Karpas-422 (cell line): ENCODE results near the gene PLXNA3. TPM values are rescaled to one million over a fixed set of nuclear protein-coding genes. Genes with fewer than 3 reads are reported as not detected.

Source experiments
- DNase-seq: peaks from one replicate; pipeline ENCODE4 v3.0.0-alpha.2; 2015
- H2AFZ ChIP-seq: fragments of 200-600 bp; sonication (generic); 2 replicates; pipeline ENCODE4 v1.6.1; 2014; ENCODE audit warnings: antibody characterized with exemption, low read length, mixed read lengths
- H3K27ac ChIP-seq: fragments of 200-600 bp; sonication (generic); 2 replicates; pipeline ENCODE4 v1.5.1; 2014; ENCODE audit warnings: mild to moderate bottlenecking, low read length, moderate library complexity
- H3K27me3 ChIP-seq: fragments of 200-600 bp; sonication (generic); 2 replicates; pipeline ENCODE4 v1.6.1; 2014; ENCODE audit warnings: low read length, mixed read lengths
- H3K36me3 ChIP-seq: fragments of 200-600 bp; sonication (generic); 2 replicates; pipeline ENCODE4 v1.6.1; 2014; ENCODE audit warnings: low read length, mixed read lengths; ENCODE audit not compliant: insufficient read depth
- H3K4me1 ChIP-seq: fragments of 200-600 bp; sonication (generic); 2 replicates; pipeline ENCODE4 v1.6.1; 2014; ENCODE audit warnings: mild to moderate bottlenecking, low read length, mixed read lengths
- H3K4me2 ChIP-seq: fragments of 200-600 bp; sonication (generic); 2 replicates; pipeline ENCODE4 v1.6.1; 2014; ENCODE audit warnings: low read length, low read depth, mild to moderate bottlenecking; ENCODE audit not compliant: poor library complexity, severe bottlenecking
- H3K4me3 ChIP-seq: fragments of 200-600 bp; sonication (generic); 2 replicates; pipeline ENCODE4 v1.5.1; 2014; ENCODE audit warnings: mild to moderate bottlenecking, antibody characterized with exemption, low read length, mixed read lengths
- H3K79me2 ChIP-seq: fragments of 200-600 bp; sonication (generic); 2 replicates; pipeline ENCODE4 v1.6.1; 2014; ENCODE audit warnings: mild to moderate bottlenecking, low read length, mixed read lengths
- H3K9ac ChIP-seq: fragments of 200-600 bp; sonication (generic); 2 replicates; pipeline ENCODE4 v1.6.0; 2014; ENCODE audit warnings: low read length
- H3K9me2 ChIP-seq: fragments of 200-600 bp; sonication (generic), shearing (Covaris generic); replicated peaks from 2 replicates; pipeline ENCODE4 v1.6.0; 2014; ENCODE audit warnings: mild to moderate bottlenecking, low read length, moderate library complexity; ENCODE audit not compliant: insufficient read depth
- H3K9me3 ChIP-seq: fragments of 300-700, 200-600 bp; sonication (generic); 2 replicates; pipeline ENCODE4 v1.6.1; 2014; ENCODE audit warnings: low read length, mixed read lengths
- H4K20me1 ChIP-seq: fragments of 200-600 bp; sonication (generic); 2 replicates; pipeline ENCODE4 v1.6.1; 2014; ENCODE audit warnings: mild to moderate bottlenecking, antibody characterized with exemption, low read length, low read depth; ENCODE audit not compliant: insufficient read depth
- total RNA-seq: library from RNA; depleted of rRNA; stranded (reverse); fragments of >200 nt; shearing (Covaris generic); gene quantifications from 2 replicates; pipeline ENCODE4 v1.2.3, GENCODE V29; 2014; ENCODE audit warnings: low replicate concordance

The PLXNA3 gene
- total RNA-seq, 1 experiment from 2014 or later: 7.2 TPM

DNA sequence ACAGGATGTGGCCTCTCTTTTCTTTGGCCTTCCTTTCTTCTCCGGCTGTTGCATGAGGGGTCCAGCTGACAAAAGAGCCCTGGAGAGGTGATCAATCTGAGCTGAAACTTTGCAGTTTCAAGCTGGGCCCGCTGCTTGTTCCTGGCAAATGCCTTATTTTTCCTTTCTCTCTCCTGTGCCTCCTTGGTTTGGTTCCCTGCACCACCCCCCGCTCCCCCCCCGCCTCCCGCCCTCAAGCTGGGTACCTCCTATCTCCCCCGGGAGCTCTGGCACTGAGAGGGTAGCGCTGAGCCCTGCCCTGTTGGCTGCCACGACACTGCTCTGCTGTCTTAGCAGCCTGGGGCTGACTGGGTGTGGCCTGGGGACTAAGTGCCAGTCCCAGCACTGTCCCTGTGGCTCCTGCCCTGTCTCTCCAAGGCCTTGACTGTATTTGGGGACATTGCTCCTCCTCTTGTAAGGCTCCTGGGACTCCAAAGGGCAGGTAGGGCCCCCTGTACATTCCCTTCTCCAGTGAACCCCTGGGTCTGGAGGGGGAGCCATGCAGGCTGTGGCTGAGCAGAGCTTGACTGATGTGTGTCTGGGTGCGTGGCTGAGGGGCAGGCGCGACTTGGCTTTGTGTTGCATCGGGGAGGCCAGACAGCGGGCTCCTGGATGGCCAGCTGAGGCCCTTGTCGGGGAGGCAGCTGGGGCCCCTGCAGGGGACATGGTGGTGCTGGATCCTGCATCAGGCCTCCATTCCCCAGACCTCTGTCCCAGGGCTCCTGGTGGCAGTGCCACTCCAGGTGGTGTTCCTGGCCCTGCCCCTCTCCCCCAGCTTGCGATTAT, 1.1 kb downstream of the PLXNA3 start:
- Histone ChIP-seq H3K79me2 (peaks cover 6% of the 10 kb centered on the region; the same call in 1 of the 2 replicates), H3K4me2 (peak overlapping the region; percentile 80), H3K4me1 (peaks cover 6% of the 10 kb centered on the region), H3K4me3 (peak overlapping the region; percentile 81), H3K9me3 (no peaks in the 10 kb centered on the region), H4K20me1 (no peaks in the 10 kb centered on the region), H3K27ac (no peak overlapping the region), H3K9ac (peak overlapping the region; percentile 74), H3K27me3 (no peaks in the 10 kb centered on the region), H2AFZ (no peak overlapping the region), H3K36me3 (no peaks in the 10 kb centered on the region), H3K9me2 (no peaks in the 10 kb centered on the region)
- DNase-seq: no peak

DNA sequence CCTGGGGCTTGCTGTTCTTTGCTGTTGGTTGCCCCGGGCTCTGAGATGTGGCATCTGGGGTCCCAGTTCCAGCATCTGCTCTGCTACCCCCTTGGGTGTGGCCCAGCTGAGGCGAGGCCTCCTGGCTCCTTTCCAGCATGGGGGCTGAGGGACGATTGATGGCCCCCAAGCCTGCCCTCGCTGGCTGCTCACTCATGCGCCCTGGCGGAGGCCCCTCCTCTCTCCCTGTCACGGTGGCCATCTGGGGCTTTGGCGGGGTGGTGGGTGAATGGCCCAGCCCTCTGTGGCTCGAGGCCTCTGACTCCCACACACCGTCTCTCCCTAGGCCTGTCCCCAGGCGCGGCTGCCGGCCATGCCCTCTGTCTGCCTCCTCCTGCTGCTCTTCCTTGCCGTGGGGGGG, 1.8 kb downstream of the PLXNA3 start:
- Histone ChIP-seq H4K20me1 (no peaks in the 10 kb centered on the region), H3K4me1 (peaks cover 6% of the 10 kb centered on the region), H3K27ac (no peak overlapping the region), H3K79me2 (peaks cover 6% of the 10 kb centered on the region; the same call in 1 of the 2 replicates), H3K4me2 (peak overlapping the region; percentile 80), H3K9me3 (no peaks in the 10 kb centered on the region), H2AFZ (no peak overlapping the region), H3K36me3 (no peaks in the 10 kb centered on the region), H3K9ac (peak overlapping the region; percentile 74), H3K27me3 (no peaks in the 10 kb centered on the region), H3K9me2 (no peaks in the 10 kb centered on the region), H3K4me3 (peak overlapping the region; percentile 81; the same call in 1 of the 2 replicates)
- no peak for DNase-seq

DNA sequence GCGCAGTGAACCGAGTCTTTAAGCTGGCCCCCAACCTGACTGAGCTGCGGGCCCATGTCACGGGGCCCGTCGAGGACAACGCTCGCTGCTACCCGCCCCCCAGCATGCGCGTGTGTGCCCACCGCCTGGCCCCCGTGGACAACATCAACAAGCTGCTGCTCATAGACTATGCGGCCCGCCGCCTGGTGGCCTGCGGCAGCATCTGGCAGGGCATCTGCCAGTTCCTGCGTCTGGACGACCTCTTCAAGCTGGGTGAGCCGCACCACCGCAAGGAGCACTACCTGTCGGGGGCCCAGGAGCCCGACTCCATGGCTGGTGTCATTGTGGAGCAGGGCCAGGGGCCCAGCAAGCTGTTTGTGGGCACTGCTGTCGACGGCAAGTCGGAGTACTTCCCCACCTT, 2.2 kb downstream of the PLXNA3 start:
- H3K9ac ChIP-seq: no peak overlapping the region
- H3K9me3 ChIP-seq: no peaks in the 10 kb centered on the region
- peaks cover 6% of the 10 kb centered on the region; the same call in 1 of the 2 replicates for H3K79me2 ChIP-seq
- H3K4me3 ChIP-seq: no peak overlapping the region
- no peaks in the 10 kb centered on the region for H3K27me3 ChIP-seq
- H3K27ac ChIP-seq: no peak overlapping the region
- no peak overlapping the region for H3K4me2 ChIP-seq
- no peak for DNase-seq
- H2AFZ ChIP-seq: no peak overlapping the region
- H3K9me2 ChIP-seq: no peaks in the 10 kb centered on the region
- H4K20me1 ChIP-seq: no peaks in the 10 kb centered on the region
- H3K36me3 ChIP-seq: no peaks in the 10 kb centered on the region
- H3K4me1 ChIP-seq: peaks cover 6% of the 10 kb centered on the region

DNA sequence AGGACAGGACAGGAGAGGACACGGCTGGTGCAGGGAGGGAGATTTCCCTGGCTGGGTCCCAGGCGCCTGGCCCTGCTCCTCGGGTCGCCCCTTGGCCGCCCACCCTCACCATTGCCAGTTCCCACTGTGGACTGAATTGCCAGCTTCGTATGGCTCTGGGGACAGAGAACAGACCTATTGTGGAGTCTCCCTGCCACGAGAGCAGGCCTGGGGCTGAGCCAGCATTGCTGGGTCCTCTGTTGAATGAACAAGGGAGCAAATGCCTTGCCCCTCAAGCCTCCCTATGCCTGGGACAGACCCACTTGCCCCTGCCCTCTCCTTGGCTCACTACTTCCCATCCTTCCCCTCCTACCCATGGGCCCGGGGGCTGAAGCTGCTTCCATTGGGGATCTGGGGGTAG, 4.3 kb downstream of the PLXNA3 start:
- peaks cover 6% of the 10 kb centered on the region; the same call in 1 of the 2 replicates for H3K79me2 ChIP-seq
- no peak overlapping the region for H3K9ac ChIP-seq
- H3K27ac ChIP-seq: no peak overlapping the region
- peaks cover 6% of the 10 kb centered on the region for H3K4me1 ChIP-seq
- H4K20me1 ChIP-seq: no peaks in the 10 kb centered on the region
- no peaks in the 10 kb centered on the region for H3K27me3 ChIP-seq
- H3K4me3 ChIP-seq: no peak overlapping the region
- no peaks in the 10 kb centered on the region for H3K9me2 ChIP-seq
- H2AFZ ChIP-seq: no peak overlapping the region
- no peaks in the 10 kb centered on the region for H3K9me3 ChIP-seq
- no peak for DNase-seq
- no peak overlapping the region for H3K4me2 ChIP-seq
- no peaks in the 10 kb centered on the region for H3K36me3 ChIP-seq

DNA sequence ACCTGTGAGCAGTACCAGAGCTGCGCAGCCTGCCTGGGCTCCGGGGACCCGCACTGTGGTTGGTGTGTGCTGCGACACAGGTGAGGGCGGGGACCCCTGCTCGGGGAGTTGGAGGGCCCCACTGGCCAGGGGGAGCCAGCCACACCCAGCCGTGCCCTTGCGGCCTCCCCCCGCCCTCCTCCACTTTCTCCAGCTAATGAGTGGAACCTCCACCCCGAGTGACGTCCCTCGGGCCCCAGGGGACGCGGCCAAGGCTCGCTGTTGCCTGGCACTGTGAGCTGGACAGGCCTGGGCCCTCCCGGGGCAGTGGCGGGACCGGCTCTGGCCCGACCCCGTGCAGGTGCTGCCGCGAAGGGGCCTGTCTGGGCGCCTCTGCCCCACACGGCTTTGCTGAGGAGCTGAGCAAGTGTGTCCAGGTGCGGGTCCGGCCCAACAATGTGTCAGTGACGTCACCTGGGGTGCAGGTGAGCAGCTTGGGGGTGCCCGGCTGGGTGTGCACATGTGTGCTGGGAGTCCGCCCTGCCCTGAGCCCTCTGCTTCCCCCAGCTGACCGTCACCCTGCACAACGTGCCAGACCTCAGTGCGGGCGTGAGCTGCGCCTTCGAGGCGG, 5.6 kb downstream of the PLXNA3 start:
- Histone ChIP-seq H3K27me3 (no peaks in the 10 kb centered on the region), H3K9me2 (no peaks in the 10 kb centered on the region), H3K9me3 (no peaks in the 10 kb centered on the region), H3K4me1 (peaks cover 6% of the 10 kb centered on the region), H3K9ac (no peak overlapping the region), H3K4me2 (no peak overlapping the region), H3K4me3 (no peak overlapping the region), H3K36me3 (no peaks in the 10 kb centered on the region), H4K20me1 (no peaks in the 10 kb centered on the region), H3K79me2 (peaks cover 4% of the 10 kb centered on the region; the same call in 1 of the 2 replicates), H3K27ac (no peak overlapping the region), H2AFZ (no peak overlapping the region)
- DNase-seq: no peak

DNA sequence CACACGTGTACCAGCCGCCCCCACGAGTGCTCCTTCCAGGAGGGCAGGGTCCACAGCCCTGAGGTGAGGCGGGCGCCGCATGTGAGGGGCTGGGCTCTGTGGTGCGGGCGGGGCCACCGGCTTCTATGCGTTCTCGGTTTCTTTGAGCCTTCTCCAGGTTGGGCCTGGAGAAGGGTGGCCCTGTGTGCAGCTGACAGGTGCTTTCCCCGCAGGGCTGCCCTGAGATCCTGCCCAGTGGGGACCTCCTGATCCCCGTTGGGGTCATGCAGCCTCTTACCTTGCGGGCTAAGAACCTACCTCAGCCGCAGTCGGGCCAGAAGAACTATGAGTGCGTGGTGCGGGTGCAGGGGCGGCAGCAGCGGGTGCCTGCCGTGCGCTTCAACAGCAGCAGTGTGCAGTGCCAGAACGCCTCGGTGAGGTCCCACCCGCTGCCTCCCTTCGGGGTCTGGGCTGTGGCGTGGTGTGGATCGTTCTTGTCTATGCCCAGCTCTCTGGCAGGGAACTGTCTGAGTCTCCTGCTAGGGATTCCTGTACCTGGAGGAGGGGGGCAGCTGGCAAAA, 6.8 kb downstream of the PLXNA3 start:
- no peaks in the 10 kb centered on the region for H3K9me3 ChIP-seq
- H3K36me3 ChIP-seq: no peaks in the 10 kb centered on the region
- H3K4me2 ChIP-seq: no peak overlapping the region
- no peak overlapping the region for H2AFZ ChIP-seq
- no peak overlapping the region for H3K9ac ChIP-seq
- H3K27me3 ChIP-seq: no peaks in the 10 kb centered on the region
- no peaks in the 10 kb centered on the region for H3K4me1 ChIP-seq
- H3K27ac ChIP-seq: no peak overlapping the region
- H3K9me2 ChIP-seq: no peaks in the 10 kb centered on the region
- no peak for DNase-seq
- no peak overlapping the region for H3K4me3 ChIP-seq
- no peaks in the 10 kb centered on the region for H3K79me2 ChIP-seq
- no peaks in the 10 kb centered on the region for H4K20me1 ChIP-seq

DNA sequence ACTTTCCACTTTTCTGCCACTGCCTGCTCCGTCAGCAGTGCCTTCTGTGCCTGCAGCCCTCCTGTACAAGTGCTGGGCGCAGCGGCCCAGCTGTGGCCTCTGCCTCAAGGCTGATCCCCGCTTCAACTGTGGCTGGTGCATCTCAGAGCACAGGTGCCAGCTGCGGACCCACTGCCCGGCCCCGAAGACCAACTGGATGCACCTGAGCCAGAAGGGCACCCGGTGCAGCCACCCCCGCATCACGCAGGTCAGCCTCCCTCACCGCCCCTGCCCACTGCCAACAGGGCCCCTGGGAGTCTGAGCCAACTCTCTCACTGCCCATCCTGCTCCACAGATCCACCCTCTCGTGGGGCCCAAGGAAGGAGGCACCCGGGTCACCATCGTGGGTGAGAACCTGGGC, 7.5 kb downstream of the PLXNA3 start:
- Histone ChIP-seq H4K20me1 (no peaks in the 10 kb centered on the region), H3K9me2 (no peaks in the 10 kb centered on the region), H3K4me3 (no peak overlapping the region), H3K27me3 (no peaks in the 10 kb centered on the region), H3K4me1 (no peaks in the 10 kb centered on the region), H3K36me3 (no peaks in the 10 kb centered on the region), H2AFZ (no peak overlapping the region), H3K27ac (no peak overlapping the region), H3K9ac (no peak overlapping the region), H3K4me2 (no peak overlapping the region), H3K79me2 (no peaks in the 10 kb centered on the region), H3K9me3 (no peaks in the 10 kb centered on the region)
- DNase-seq: no peak

DNA sequence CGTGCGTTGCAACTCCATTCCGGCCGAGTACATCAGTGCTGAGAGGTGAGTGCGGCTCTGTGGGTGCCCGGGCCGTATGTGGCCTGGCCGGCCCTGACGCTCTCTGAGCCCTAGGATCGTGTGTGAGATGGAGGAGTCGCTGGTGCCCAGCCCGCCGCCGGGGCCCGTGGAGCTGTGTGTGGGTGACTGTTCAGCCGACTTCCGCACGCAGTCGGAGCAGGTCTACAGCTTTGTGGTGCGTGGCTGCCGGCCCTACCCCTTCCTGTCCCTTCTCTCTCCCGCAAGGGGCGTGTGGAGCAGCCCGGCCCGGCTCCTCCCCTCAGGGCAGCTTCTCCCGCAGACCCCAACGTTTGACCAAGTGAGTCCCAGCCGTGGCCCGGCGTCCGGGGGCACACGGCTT, 8.0 kb downstream of the PLXNA3 start:
- H2AFZ ChIP-seq: no peak overlapping the region

More for the DNA sequence above, 8.0 kb downstream of the PLXNA3 start:
- Histone ChIP-seq H3K9me3 (no peaks in the 10 kb centered on the region), H3K9ac (no peak overlapping the region), H3K27ac (no peak overlapping the region), H3K9me2 (no peaks in the 10 kb centered on the region), H3K4me1 (no peaks in the 10 kb centered on the region), H3K4me2 (no peak overlapping the region), H3K27me3 (no peaks in the 10 kb centered on the region), H3K79me2 (no peaks in the 10 kb centered on the region), H4K20me1 (no peaks in the 10 kb centered on the region), H3K4me3 (no peak overlapping the region), H3K36me3 (no peaks in the 10 kb centered on the region)
- no peak for DNase-seq
